B cell (primary cell): ENCODE results near the gene HENMT1. TPM values are rescaled to one million over a fixed set of nuclear protein-coding genes. Genes with fewer than 3 reads are reported as not detected.

Experiments
- ATAC-seq: fragments of 200-7000 bp; cut with Tn5 transposase; one replicate; pipeline ENCODE4 v1.10.0; 2021; ENCODE audit warnings: low read depth, mild to moderate bottlenecking, moderate number of reproducible peaks, moderate library complexity
- CTCF ChIA-PET: fragments of 350-600 bp; sonication (Branson Sonifier 250); formaldehyde crosslinking; loops from one replicate; lab custom pipeline; 2021; ENCODE audit warnings: antibody characterized with exemption, inconsistent platforms; lab: Charles Lee
- POLR2A ChIA-PET: fragments of 350-600 bp; sonication (Branson Sonifier 250); formaldehyde crosslinking; loops from one replicate; lab custom pipeline; 2021; ENCODE audit warnings: antibody characterized with exemption; lab: Charles Lee
- DNase-seq: peaks from one replicate; pipeline ENCODE4 v3.0.0; 2013
- H2AFZ ChIP-seq: 2 replicates; pipeline ENCODE4 v1.6.1; 2012; ENCODE audit warnings: mild to moderate bottlenecking, low read depth, low read length; ENCODE audit not compliant: insufficient read depth, poor library complexity, severe bottlenecking
- H3K27ac ChIP-seq, 2 donors: 1 replicate in 1 of 2; 2 replicates in 1 of 2; pipeline ENCODE4 v1.5.1; 2012 to 2013; ENCODE audit warnings: low read length in 2 of 2, mild to moderate bottlenecking in 2 of 2, moderate library complexity in 1 of 2
- H3K27me3 ChIP-seq, 4 experiments: fragments of 200-600 bp in 1 of 4; sonication (generic) in 1 of 4; replicated peaks in 1 of 4; 1 replicate in 2 of 4; 2 replicates in 2 of 4; pipeline versions ENCODE4 v1.6.1 to v1.7.0; 2013 to 2016; ENCODE audit warnings: low read length in 3 of 4, mild to moderate bottlenecking in 2 of 4, mixed read lengths in 1 of 4, moderate library complexity in 1 of 4; ENCODE audit not compliant: insufficient read depth in 4 of 4, control insufficient read depth in 3 of 4; ENCODE audit errors: control extremely low read depth in 1 of 4
- H3K36me3 ChIP-seq, 2 experiments: replicated peaks in 1 of 2; 1 replicate in 1 of 2; 2 replicates in 1 of 2; pipeline versions ENCODE4 v1.6.1 to v1.7.1; 2013; ENCODE audit warnings: low read length in 1 of 2; ENCODE audit not compliant: insufficient read depth in 2 of 2, control insufficient read depth in 1 of 2; ENCODE audit errors: control extremely low read depth in 1 of 2, extremely low read depth in 1 of 2
- H3K4me1 ChIP-seq, 2 donors: fragments of 200-600 bp in 1 of 2; sonication (generic) in 1 of 2; 1 replicate in 1 of 2; 2 replicates in 1 of 2; pipeline versions ENCODE4 v1.5.1 to v1.6.1; 2013 to 2017; ENCODE audit warnings: low read length in 2 of 2; ENCODE audit not compliant: control insufficient read depth in 2 of 2, insufficient read depth in 2 of 2
- H3K4me2 ChIP-seq: replicated peaks from 2 replicates; pipeline ENCODE3; 2012; ENCODE audit warnings: mild to moderate bottlenecking, low read depth, low read length; ENCODE audit not compliant: poor library complexity, severe bottlenecking
- H3K4me3 ChIP-seq, 5 experiments: fragments of 200-600 bp in 1 of 5; sonication (generic) in 1 of 5; 1 replicate in 3 of 5; 2 replicates in 2 of 5; pipeline versions ENCODE4 v1.5.1 to v1.7.0; 2011 to 2016; ENCODE audit warnings: low read length in 4 of 5, mild to moderate bottlenecking in 4 of 5, low read depth in 2 of 5, control low read depth in 1 of 5, moderate library complexity in 1 of 5; ENCODE audit not compliant: insufficient read depth in 1 of 5; ENCODE audit errors: control extremely low read depth in 1 of 5, extremely low read depth in 1 of 5
- H3K79me2 ChIP-seq: fragments of 200-600 bp; sonication (generic); one replicate; pipeline ENCODE4 v1.6.0; 2016; ENCODE audit warnings: low read length; ENCODE audit not compliant: control insufficient read depth, insufficient read depth
- H3K9ac ChIP-seq: fragments of 200-600 bp; sonication (generic); 2 replicates; pipeline ENCODE4 v1.6.1; 2017; ENCODE audit warnings: mild to moderate bottlenecking, low read length, moderate library complexity
- H3K9me3 ChIP-seq, 3 donors: one replicate each; pipeline versions ENCODE4 v1.6.1 to v1.7.1; 2013; ENCODE audit warnings: low read length in 2 of 3; ENCODE audit not compliant: control insufficient read depth in 2 of 3, insufficient read depth in 1 of 3; ENCODE audit errors: control extremely low read depth in 1 of 3
- H4K20me1 ChIP-seq: 2 replicates; pipeline ENCODE4 v1.6.0; 2012; ENCODE audit warnings: mild to moderate bottlenecking, low read length; ENCODE audit not compliant: insufficient read depth, control insufficient read depth, poor library complexity, severe bottlenecking
- H3K27ac Mint-ChIP-seq: one replicate; pipeline ENCODE4 v1.8.0; 2021; ENCODE audit warnings: mixed read lengths
- H3K27me3 Mint-ChIP-seq: one replicate; pipeline ENCODE4 v1.8.0; 2021; ENCODE audit warnings: mixed read lengths
- H3K4me1 Mint-ChIP-seq: one replicate; pipeline ENCODE4 v1.8.0; 2021; ENCODE audit warnings: mixed read lengths
- H3K4me3 Mint-ChIP-seq: one replicate; pipeline ENCODE4 v1.8.0; 2021; ENCODE audit warnings: mixed read lengths
- H3K9me3 Mint-ChIP-seq: one replicate; pipeline ENCODE4 v1.8.0; 2022; ENCODE audit warnings: mixed read lengths; ENCODE audit not compliant: insufficient read depth
- CTCF ChIP-seq: fragments of 200-600 bp; IDR thresholded peaks from one replicate; pipeline ENCODE4 v1.8.0; 2022; ENCODE audit warnings: antibody characterized with exemption, mild to moderate bottlenecking
- EZH2 ChIP-seq: IDR thresholded peaks from 2 replicates; pipeline ENCODE4 v1.6.1; 2012; ENCODE audit warnings: borderline replicate concordance, low read depth, mild to moderate bottlenecking, moderate library complexity, low read length; ENCODE audit not compliant: insufficient read depth, poor library complexity, severe bottlenecking
- WGBS: methylation state at CpG from one replicate; pipeline ENCODE4 v1.1.5; 2013; ENCODE audit warnings: missing lambda C conversion rate; ENCODE audit not compliant: insufficient coverage; 5-methylcytosine and 5-hydroxymethylcytosine counted together
- intact Hi-C: fragments of 100-400 bp; cut with micrococcal nuclease; formaldehyde crosslinking; loops from one replicate; pipeline ENCODE4 v1.10.0; 2022
- polyA plus RNA-seq: library from polyadenylated mRNA; depleted of rRNA; stranded (reverse); fragments of >200 nt; gene quantifications from 2 replicates; pipeline ENCODE4 v1.2.3, GENCODE V29; 2012
- total RNA-seq, 2 donors: library from RNA; stranded (reverse); fragments of 120-200 nt in 1 of 2; gene quantifications; 1 replicate in 1 of 2; 2 replicates in 1 of 2; pipeline versions ENCODE4 v1.2.3 to v1.2.4, GENCODE V29; 2013 to 2022

Gene HENMT1
- total and polyA plus RNA-seq, 2 donors (not counting 1 experiment from before 2014, with no cell fraction given), result 4.2 to 6.4 TPM

- CTCF ChIA-PET, result no interaction called here
- Histone ChIP-seq H3K27ac (no peak overlapping the region), H3K9ac (no peak overlapping the region), H3K4me3 (no peak overlapping the region), H3K4me1 (no peaks in the 10 kb centered on the region), H3K27me3 (no peaks in the 10 kb centered on the region), H3K79me2 (no peaks in the 10 kb centered on the region), H2AFZ (no peak overlapping the region), H4K20me1 (no peaks in the 10 kb centered on the region), H3K9me3 (no peaks in the 10 kb centered on the region), H3K4me2 (no peak overlapping the region), H3K36me3 (peaks cover 0 to 59% of the 10 kb centered on the region in 2 experiments)
- no peaks in the 10 kb centered on the region for H3K27me3 Mint-ChIP-seq
- intact Hi-C loops, result no loop called here
- DNase-seq, result no peak
- H3K4me1 Mint-ChIP-seq, result no peaks in the 10 kb centered on the region
- no peaks in the 10 kb centered on the region for H3K9me3 Mint-ChIP-seq
- ATAC-seq, result no peak
- POLR2A ChIA-PET, result no interaction called here
- no peak for TF ChIP-seq EZH2
- no peak for TF ChIP-seq CTCF
- 100% methylated on average over 8 of the region's 11 CpGs for WGBS
- H3K4me3 Mint-ChIP-seq, result no peak overlapping the region
- H3K27ac Mint-ChIP-seq, result no peak overlapping the region
Observed at GRCh38 chr1:108609483-108610049, 51.3 kb downstream of the HENMT1 start.

GRCh38 chr1:108606478-108606877 is 54.4 kb downstream of the HENMT1 start:
- intact Hi-C loops, result no loop called here
- Mint-ChIP-seq H3K4me1 (no peaks in the 10 kb centered on the region), H3K27ac (no peak overlapping the region), H3K27me3 (no peaks in the 10 kb centered on the region), H3K9me3 (no peaks in the 10 kb centered on the region), H3K4me3 (no peak overlapping the region)
- H3K4me3 ChIP-seq, result no peak overlapping the region
- no peak for ATAC-seq
- no peak overlapping the region for H3K27ac ChIP-seq
- no peak overlapping the region for H2AFZ ChIP-seq
- H3K9me3 ChIP-seq, result no peaks in the 10 kb centered on the region
- ChIA-PET CTCF (no interaction called here), POLR2A (no interaction called here)
- no peaks in the 10 kb centered on the region for H4K20me1 ChIP-seq
- no peak overlapping the region for H3K4me2 ChIP-seq
- H3K9ac ChIP-seq, result no peak overlapping the region
- peaks cover 0 to 63% of the 10 kb centered on the region in 2 experiments for H3K36me3 ChIP-seq
- TF ChIP-seq EZH2 (no peak), CTCF (no peak)
- no peaks in the 10 kb centered on the region for H3K79me2 ChIP-seq
- H3K4me1 ChIP-seq, result no peaks in the 10 kb centered on the region
- DNase-seq, result no peak
- H3K27me3 ChIP-seq, result no peaks in the 10 kb centered on the region
